GM18498 (cell line): Measurements from ENCODE around the gene ANGPTL2.

ENCODE experiments used
- ATAC-seq: cut with Tn5 transposase; IDR thresholded peaks from one replicate; pipeline ENCODE4 v1.9.1; 2021; ENCODE audit warnings: mild to moderate bottlenecking, moderate library complexity; ENCODE audit not compliant: unreplicated experiment

ANGPTL2 gene

GRCh38 chr9:127056446-127056845 is 66.0 kb downstream of the ANGPTL2 start:
- ATAC-seq: no peak

- no peak for ATAC-seq
Observed at GRCh38 chr9:127055745-127056402, 66.6 kb downstream of the ANGPTL2 start.

- no peak for ATAC-seq
Observed at GRCh38 chr9:127053960-127054359, 68.5 kb downstream of the ANGPTL2 start.

GRCh38 chr9:127053057-127053821 is 69.2 kb downstream of the ANGPTL2 start:
- no peak for ATAC-seq

- no peak for ATAC-seq
Observed at GRCh38 chr9:127051881-127052595, 70.4 kb downstream of the ANGPTL2 start.

- no peak for ATAC-seq
Observed at GRCh38 chr9:127050591-127051001, 71.8 kb downstream of the ANGPTL2 start.

GRCh38 chr9:127050152-127050551 is 72.3 kb downstream of the ANGPTL2 start:
- ATAC-seq: no peak

- no peak for ATAC-seq
Observed at GRCh38 chr9:127049581-127049980, 72.9 kb downstream of the ANGPTL2 start.

- peak; percentile 54 for ATAC-seq
Observed at GRCh38 chr9:127049044-127049443, 73.4 kb downstream of the ANGPTL2 start.

- ATAC-seq: no peak
Observed at GRCh38 chr9:127047971-127048370, 74.5 kb downstream of the ANGPTL2 start.

- ATAC-seq: no peak
Observed at GRCh38 chr9:127045148-127045547, 77.3 kb downstream of the ANGPTL2 start.

- no peak for ATAC-seq
Observed at GRCh38 chr9:127039492-127039891, 82.9 kb downstream of the ANGPTL2 start.

- no peak for ATAC-seq
Observed at GRCh38 chr9:127038531-127038930, 83.9 kb downstream of the ANGPTL2 start.
